ENCODE data around the gene RDH12.

Gene RDH12

DNA sequence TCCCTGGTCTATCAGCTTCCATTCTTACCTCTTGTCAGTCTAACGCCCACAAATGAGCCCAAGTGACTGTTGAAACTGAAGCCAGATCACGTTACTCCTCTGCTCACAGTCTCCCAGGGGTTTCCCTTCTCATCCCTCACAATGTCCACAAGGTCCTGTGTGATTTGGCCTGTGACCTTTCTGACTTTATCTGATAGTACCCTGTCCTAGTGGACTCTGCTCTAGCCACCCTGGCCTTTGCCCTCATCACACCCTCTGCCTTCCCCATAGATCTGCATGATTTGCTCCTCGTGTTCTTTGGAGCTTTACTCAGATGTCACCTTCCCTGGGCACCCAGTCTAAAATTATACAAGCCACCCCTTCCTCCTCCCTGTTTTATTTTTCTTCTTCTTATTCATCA lies 55.5 kb downstream of the RDH12 start:
- DNase-seq: no peak

- no peak for DNase-seq
Measured at GRCh38 chr14:67759916-67760315, 58.2 kb downstream of the RDH12 start.

DNA sequence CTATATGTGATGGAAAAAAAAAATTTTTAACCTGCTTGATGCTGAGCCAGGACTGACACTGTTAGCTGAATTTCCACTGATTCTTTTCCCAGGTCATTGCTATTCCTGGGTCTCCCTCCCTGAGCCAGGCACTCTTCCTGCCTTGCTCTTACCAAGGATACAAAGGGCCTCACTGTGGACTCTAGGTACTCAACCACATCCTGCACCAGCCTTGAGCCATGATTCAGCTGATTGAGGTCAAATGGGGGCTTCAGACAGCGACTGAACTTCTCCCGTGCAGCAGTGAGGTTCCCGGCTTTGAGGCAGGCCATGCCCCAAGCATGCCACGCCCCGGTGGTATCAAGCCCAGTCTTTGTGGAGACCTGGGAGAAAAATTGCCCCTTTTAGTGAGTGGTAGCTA lies 60.4 kb downstream of the RDH12 start:
- no peak for DNase-seq

- no peak for DNase-seq
Measured at GRCh38 chr14:67763158-67763822, 61.6 kb downstream of the RDH12 start.

DNA sequence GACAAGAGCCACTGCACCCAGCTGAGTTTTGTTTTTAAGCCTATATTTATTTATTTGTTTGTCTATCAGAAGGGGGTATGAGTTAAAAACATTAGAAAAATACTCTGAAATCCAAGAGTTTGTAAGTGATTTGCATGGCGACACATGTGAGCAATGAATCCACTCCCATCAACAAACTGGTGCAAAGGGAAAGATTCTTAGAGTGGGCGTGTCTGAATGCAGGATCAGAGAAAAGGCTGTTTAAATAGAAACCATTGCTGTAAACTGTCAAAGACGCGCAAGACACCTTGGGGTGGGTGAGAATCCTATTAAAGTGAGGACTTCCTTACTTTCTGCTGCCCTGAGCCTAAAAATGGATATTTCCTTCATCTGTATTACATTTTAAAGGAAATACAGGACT lies 62.8 kb downstream of the RDH12 start:
- DNase-seq: no peak

- DNase-seq: no peak
Measured at GRCh38 chr14:67765192-67765834, 63.6 kb downstream of the RDH12 start.

GRCh38 chr14:67766035-67766680 lies 64.5 kb downstream of the RDH12 start:
- no peak for DNase-seq

- no peak for DNase-seq
Measured at GRCh38 chr14:67768219-67768618, 66.5 kb downstream of the RDH12 start.

GRCh38 chr14:67773844-67774377 lies 72.2 kb downstream of the RDH12 start:
- DNase-seq: no peak

DNA sequence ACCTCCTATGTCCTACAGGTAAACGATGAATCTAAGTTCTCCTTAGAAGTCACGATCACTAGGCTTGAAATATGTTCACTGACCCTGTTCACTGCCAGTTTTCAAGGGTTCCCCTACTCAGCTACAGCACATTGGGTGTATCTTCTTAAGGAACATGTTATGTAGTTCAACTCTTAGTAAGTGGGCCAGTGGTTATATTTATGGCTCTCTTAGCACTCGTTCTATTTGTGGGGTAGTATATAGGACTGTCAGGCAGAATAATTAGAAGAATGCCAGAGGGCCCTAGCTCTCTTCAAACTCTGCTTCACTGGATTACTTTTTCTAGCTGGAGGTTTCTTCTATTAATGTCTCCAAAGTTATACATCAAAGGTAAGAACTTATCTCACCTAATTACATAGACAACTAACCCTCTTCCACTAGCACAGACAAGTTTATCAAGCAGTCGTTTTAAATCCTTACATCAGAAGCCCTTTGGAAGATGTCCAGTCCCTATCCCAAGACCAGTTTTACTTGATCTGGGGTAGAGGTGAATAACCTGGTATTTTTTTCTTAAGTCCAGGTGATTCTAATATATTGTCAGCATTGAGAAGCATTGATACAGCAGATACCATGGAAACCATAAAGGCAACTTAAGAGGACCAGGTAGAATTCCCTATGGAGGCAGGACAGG lies 75.1 kb downstream of the RDH12 start:
- DNase-seq: no peak

- no peak for DNase-seq
Measured at GRCh38 chr14:67778792-67779191, 77.1 kb downstream of the RDH12 start.

DNA sequence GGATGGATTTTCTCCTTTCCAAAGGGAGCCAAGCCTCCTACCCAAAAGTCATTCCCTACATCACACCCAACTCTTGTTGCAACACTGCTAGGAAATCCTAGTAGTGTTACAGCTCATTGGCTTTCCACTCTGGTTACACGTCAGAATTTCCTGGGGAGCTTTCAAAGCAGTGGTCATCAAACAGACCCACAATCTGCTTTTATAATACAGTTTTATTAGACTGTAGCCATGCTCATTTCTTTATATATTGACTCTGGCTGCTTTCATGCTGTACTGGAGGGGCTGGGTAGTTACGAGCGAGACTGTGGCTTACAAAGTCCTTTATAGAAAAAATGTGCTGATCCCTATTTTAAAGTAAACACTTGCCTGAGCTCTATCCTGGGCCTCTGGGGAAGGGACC lies 80.4 kb downstream of the RDH12 start:
- DNase-seq: no peak
